HG02852 (cell line): ENCODE results near the gene NALCN.

Experiments
- ATAC-seq: cut with Tn5 transposase; IDR thresholded peaks from one replicate; pipeline ENCODE4 v1.9.1; 2021; ENCODE audit warnings: mild to moderate bottlenecking, moderate library complexity; ENCODE audit not compliant: unreplicated experiment

The NALCN gene

GRCh38 chr13:101049166-101049850 is 367.0 kb downstream of the NALCN start:
- ATAC-seq, result no peak

- ATAC-seq, result no peak
Observed at GRCh38 chr13:101036546-101036945, 379.8 kb downstream of the NALCN start.

- no peak for ATAC-seq
Observed at GRCh38 chr13:101035119-101035620, 381.1 kb downstream of the NALCN start.

GRCh38 chr13:101026736-101027398 is 389.4 kb downstream of the NALCN start:
- no peak for ATAC-seq

GRCh38 chr13:101026328-101026727 is 390.0 kb downstream of the NALCN start:
- ATAC-seq, result no peak

- no peak for ATAC-seq
Observed at GRCh38 chr13:101025925-101026324, 390.4 kb downstream of the NALCN start.

- no peak for ATAC-seq
Observed at GRCh38 chr13:101025519-101025918, 390.8 kb downstream of the NALCN start.

GRCh38 chr13:101019126-101019525 is 397.2 kb downstream of the NALCN start:
- ATAC-seq, result no peak

GRCh38 chr13:101018720-101019119 is 397.6 kb downstream of the NALCN start:
- ATAC-seq, result no peak

GRCh38 chr13:101017123-101017872 is 399.0 kb downstream of the NALCN start:
- ATAC-seq, result no peak

- no peak for ATAC-seq
Observed at GRCh38 chr13:101016475-101016874, 399.8 kb downstream of the NALCN start.

- ATAC-seq, result no peak
Observed at GRCh38 chr13:101013245-101013644, 403.1 kb downstream of the NALCN start.

- ATAC-seq, result no peak
Observed at GRCh38 chr13:101010100-101010499, 406.2 kb downstream of the NALCN start.

GRCh38 chr13:101007245-101007644 is 409.1 kb downstream of the NALCN start:
- no peak for ATAC-seq
